ENCODE results near the gene DHX38. TPM values are rescaled to one million over a fixed set of nuclear protein-coding genes. Genes with fewer than 3 reads are reported as not detected.

The DHX38 gene
- total RNA-seq, 1 experiment from 2014 or later = 71.0 TPM

DNA sequence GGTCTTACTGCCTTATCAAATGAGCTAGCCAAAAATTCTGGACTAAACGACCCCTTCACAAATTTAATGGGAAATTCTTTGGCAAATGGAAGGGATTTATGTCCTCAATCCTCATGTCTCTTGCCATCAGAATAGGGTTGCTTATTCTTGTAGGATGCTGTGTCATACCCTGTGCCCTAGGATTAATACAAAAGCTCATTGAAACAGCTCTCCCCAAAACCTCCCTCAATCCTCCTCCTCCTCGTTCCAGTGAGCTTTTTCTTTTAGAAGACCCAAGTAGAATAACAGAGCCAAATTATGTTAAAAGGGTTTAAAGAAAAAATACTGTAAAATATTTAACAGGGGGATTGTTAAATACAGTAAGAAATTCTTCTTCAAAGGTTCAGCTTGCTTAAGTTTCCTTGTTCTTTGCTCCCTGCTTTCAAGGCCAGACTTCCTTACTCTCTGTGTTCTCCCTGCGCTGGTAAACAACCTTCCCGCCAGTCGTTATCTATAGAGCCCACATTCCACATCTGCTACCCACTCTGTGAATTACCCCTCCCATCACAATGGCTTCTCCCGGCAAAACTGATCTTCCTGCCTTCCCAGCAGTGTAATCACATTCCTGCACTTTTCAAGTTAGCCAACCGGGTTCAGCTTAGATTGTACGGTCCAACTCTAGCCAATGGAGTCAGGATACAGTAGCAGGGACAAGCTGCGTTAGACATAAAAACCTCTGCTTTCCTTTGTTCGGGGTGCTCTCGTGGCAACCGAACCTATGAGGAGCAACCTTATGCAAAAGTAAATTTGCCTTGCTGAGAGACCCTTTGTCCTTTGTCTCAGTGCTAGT is 20.9 kb upstream of the DHX38 start:
- H3K36me3 ChIP-seq (ENCODE audit: control insufficient read depth in 1 of 2, insufficient read depth in 2 of 2, low read length in 2 of 2) = no peaks in the 10 kb centered on the region
- no peak for ATAC-seq
- no peak overlapping the region for H3K4me2 ChIP-seq (ENCODE audit: low read length)
- no TSS peak for BruUV-seq (replicated peaks)
- POLR2A ChIA-PET = interaction anchor here (1.0 kb wide), 1 partner anchor 21 kb away, joined by 3 read pairs; the partner anchor contains the start of genes DHX38 and TXNL4B
- H3K4me1 ChIP-seq (ENCODE audit: control insufficient read depth in 1 of 2, insufficient read depth in 2 of 2, low read length in 2 of 2) = no peaks in the 10 kb centered on the region
- no peaks in the 10 kb centered on the region for H3K9me2 ChIP-seq (ENCODE audit: insufficient read depth)
- TF ChIP-seq POLR2A (IDR thresholded peaks at IDR 0.05; ENCODE audit: borderline replicate concordance, extremely low read depth, insufficient read depth, insufficient read length) (no peak), ZNF274 (IDR thresholded peaks at IDR 0.05; ENCODE audit: low read depth, low read length) (no peak), EZH2phosphoT487 (IDR thresholded peaks at IDR 0.05; ENCODE audit: borderline replicate concordance) (no peak), EZH2 (IDR thresholded peaks at IDR 0.05) (no peak)
- H3K9me3 ChIP-seq (ENCODE audit: control insufficient read depth in 1 of 2, insufficient read depth in 1 of 2, low read depth in 1 of 2, low read length in 2 of 2) = no peaks in the 10 kb centered on the region
- no peaks in the 10 kb centered on the region for H3K79me2 ChIP-seq (ENCODE audit: insufficient read depth, low read length)
- H3K9ac ChIP-seq (ENCODE audit: low read length) = no peak overlapping the region
- DNase-seq (ENCODE audit: low read depth, low spot score) = no peak
- CTCF ChIA-PET = no interaction called here
- RAD21 ChIA-PET (ENCODE audit: low non-redundant PET in 1 of 2, low total read pairs in 2 of 2, uncharacterized antibody in 2 of 2, unreplicated experiment in 2 of 2) = no interaction called here
- H4K20me1 ChIP-seq (ENCODE audit: insufficient read depth) = no peaks in the 10 kb centered on the region
- no peak overlapping the region for H3K27ac ChIP-seq (ENCODE audit: low read depth, low read length)
- intact Hi-C loops (cut with micrococcal nuclease) = no loop called here
- H3K27me3 ChIP-seq (ENCODE audit: insufficient read depth, low read length) = no peaks in the 10 kb centered on the region
- H3K4me3 ChIP-seq (replicated peaks in 1 of 2; ENCODE audit: low read depth in 1 of 2, low read length in 2 of 2) = no peak overlapping the region
- H2AFZ ChIP-seq (ENCODE audit: low read depth, low read length, poor library complexity, severe bottlenecking) = no peak overlapping the region

DNA sequence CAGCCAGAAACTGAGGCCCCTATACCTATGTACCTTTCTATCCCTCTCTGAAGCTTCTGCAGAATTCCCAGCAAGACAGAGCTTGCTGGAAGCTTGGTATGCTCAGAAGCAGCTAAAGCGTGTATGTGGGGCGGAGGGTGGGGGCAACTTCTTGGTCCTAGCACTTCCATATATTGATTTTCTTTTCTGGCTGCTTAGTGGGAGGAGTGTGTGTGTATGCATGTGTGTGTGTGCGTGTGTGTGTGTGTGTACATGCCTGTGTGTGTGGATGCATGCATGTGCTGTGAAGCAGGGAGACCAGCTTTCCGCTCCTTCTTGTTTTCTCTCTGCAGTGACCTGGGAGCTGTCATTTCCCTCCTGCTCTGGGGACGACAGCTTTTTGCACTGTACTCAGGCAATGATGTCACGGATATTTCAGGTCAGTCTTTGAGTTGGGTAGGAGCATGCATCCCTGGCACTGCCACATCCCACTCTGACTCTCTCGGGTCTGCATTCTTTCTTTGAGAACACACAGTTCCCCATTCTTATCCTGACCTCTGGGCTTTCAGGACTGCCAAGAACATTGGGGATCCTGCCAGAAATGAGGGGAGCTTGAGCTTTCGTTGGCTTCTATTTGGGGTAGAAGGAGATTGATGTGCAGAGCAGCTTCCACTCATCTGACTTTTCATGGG is 20.0 kb upstream of the DHX38 start:
- CTCF ChIA-PET = no interaction called here

More for the DNA sequence above, 20.0 kb upstream of the DHX38 start:
- Histone ChIP-seq H3K9ac (ENCODE audit: low read length) (no peak overlapping the region), H3K27ac (ENCODE audit: low read depth, low read length) (no peak overlapping the region), H3K9me2 (ENCODE audit: insufficient read depth) (no peaks in the 10 kb centered on the region), H3K4me1 (ENCODE audit: control insufficient read depth in 1 of 2, insufficient read depth in 2 of 2, low read length in 2 of 2) (no peaks in the 10 kb centered on the region), H3K27me3 (ENCODE audit: insufficient read depth, low read length) (no peaks in the 10 kb centered on the region), H3K9me3 (ENCODE audit: control insufficient read depth in 1 of 2, insufficient read depth in 1 of 2, low read depth in 1 of 2, low read length in 2 of 2) (no peaks in the 10 kb centered on the region), H3K36me3 (ENCODE audit: control insufficient read depth in 1 of 2, insufficient read depth in 2 of 2, low read length in 2 of 2) (no peaks in the 10 kb centered on the region), H3K79me2 (ENCODE audit: insufficient read depth, low read length) (no peaks in the 10 kb centered on the region), H4K20me1 (ENCODE audit: insufficient read depth) (no peaks in the 10 kb centered on the region), H2AFZ (ENCODE audit: low read depth, low read length, poor library complexity, severe bottlenecking) (no peak overlapping the region), H3K4me2 (ENCODE audit: low read length) (no peak overlapping the region), H3K4me3 (replicated peaks in 1 of 2; ENCODE audit: low read depth in 1 of 2, low read length in 2 of 2) (no peak overlapping the region)
- ATAC-seq (no peak), DNase-seq (ENCODE audit: low read depth, low spot score) (no peak)
- TF ChIP-seq, protein P1, sequence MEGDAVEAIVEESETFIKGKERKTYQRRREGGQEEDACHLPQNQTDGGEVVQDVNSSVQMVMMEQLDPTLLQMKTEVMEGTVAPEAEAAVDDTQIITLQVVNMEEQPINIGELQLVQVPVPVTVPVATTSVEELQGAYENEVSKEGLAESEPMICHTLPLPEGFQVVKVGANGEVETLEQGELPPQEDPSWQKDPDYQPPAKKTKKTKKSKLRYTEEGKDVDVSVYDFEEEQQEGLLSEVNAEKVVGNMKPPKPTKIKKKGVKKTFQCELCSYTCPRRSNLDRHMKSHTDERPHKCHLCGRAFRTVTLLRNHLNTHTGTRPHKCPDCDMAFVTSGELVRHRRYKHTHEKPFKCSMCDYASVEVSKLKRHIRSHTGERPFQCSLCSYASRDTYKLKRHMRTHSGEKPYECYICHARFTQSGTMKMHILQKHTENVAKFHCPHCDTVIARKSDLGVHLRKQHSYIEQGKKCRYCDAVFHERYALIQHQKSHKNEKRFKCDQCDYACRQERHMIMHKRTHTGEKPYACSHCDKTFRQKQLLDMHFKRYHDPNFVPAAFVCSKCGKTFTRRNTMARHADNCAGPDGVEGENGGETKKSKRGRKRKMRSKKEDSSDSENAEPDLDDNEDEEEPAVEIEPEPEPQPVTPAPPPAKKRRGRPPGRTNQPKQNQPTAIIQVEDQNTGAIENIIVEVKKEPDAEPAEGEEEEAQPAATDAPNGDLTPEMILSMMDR (IDR thresholded peaks at IDR 0.05 in 2 of 3, conservative IDR thresholded peaks at IDR 0.05 in 1 of 3; ENCODE audit: borderline replicate concordance in 1 of 3, insufficient read depth in 1 of 3, low read depth in 2 of 3, low read length in 2 of 3) = no peak
- no peak for TF ChIP-seq FOSL1 (IDR thresholded peaks at IDR 0.05; ENCODE audit: low read depth)
- no peak for TF ChIP-seq ZNF274 (IDR thresholded peaks at IDR 0.05; ENCODE audit: low read depth, low read length)
- TF ChIP-seq RAD21 (IDR thresholded peaks at IDR 0.05; ENCODE audit: low read depth) = no peak
- TF ChIP-seq, protein P2, sequence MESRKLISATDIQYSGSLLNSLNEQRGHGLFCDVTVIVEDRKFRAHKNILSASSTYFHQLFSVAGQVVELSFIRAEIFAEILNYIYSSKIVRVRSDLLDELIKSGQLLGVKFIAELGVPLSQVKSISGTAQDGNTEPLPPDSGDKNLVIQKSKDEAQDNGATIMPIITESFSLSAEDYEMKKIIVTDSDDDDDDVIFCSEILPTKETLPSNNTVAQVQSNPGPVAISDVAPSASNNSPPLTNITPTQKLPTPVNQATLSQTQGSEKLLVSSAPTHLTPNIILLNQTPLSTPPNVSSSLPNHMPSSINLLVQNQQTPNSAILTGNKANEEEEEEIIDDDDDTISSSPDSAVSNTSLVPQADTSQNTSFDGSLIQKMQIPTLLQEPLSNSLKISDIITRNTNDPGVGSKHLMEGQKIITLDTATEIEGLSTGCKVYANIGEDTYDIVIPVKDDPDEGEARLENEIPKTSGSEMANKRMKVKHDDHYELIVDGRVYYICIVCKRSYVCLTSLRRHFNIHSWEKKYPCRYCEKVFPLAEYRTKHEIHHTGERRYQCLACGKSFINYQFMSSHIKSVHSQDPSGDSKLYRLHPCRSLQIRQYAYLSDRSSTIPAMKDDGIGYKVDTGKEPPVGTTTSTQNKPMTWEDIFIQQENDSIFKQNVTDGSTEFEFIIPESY (IDR thresholded peaks at IDR 0.05; ENCODE audit: extremely low read depth, insufficient replicate concordance, low read length) = no peak
- TF ChIP-seq, protein P3, sequence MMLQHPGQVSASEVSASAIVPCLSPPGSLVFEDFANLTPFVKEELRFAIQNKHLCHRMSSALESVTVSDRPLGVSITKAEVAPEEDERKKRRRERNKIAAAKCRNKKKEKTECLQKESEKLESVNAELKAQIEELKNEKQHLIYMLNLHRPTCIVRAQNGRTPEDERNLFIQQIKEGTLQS (IDR thresholded peaks at IDR 0.05) = no peak
- no peak for TF ChIP-seq POLR2A (IDR thresholded peaks at IDR 0.05; ENCODE audit: borderline replicate concordance, extremely low read depth, insufficient read depth, insufficient read length)
- TF ChIP-seq YY1 (IDR thresholded peaks at IDR 0.05; ENCODE audit: extremely low read depth, insufficient replicate concordance, low read depth, low read length) = no peak
- intact Hi-C loops (cut with micrococcal nuclease) = no loop called here
- ChIA-PET RAD21 (ENCODE audit: low non-redundant PET in 1 of 2, low total read pairs in 2 of 2, uncharacterized antibody in 2 of 2, unreplicated experiment in 2 of 2) (no interaction called here), POLR2A (no interaction called here)
- no TSS peak for BruUV-seq (replicated peaks)

All from HCT116 (cell line).